Measurements from ENCODE around the gene HAX1. TPM values are rescaled to one million over a fixed set of nuclear protein-coding genes. Genes with fewer than 3 reads are reported as not detected.
"Not testable (repeated sequence)": the region's sequence is repeated elsewhere in the genome, so short reads cannot be mapped to it uniquely, and the experiment has no call there.

HAX1 gene
- total RNA-seq, 1 experiment from 2014 or later, result 184 TPM

DNA sequence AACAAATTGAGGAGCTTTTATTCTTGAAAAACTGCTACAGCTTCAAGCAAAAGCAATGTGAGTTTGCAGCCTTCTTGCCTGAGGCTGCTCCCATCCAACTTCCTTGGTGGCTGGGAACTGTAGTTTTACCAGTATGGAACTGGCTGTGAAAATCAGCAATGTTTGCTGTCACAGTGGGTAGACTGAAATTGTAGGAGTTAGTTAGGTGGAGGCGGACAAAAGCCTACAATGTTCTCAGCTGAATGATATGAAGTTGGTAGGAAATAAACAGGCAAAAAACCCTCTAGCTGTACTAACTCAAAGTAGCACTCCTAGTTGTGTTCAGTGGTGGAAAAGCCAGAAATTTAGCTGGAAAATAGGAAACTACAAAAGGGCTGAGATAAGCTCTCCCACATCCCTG lies 18.5 kb downstream of the HAX1 start:
- no peaks in the 10 kb centered on the region for H3K9me2 ChIP-seq (replicated peaks; ENCODE audit: insufficient read depth, low read length)
- no peak overlapping the region for H3K4me3 ChIP-seq (ENCODE audit: low read length)
- no peak overlapping the region for H3K9ac ChIP-seq (ENCODE audit: low read length)
- no peak for DNase-seq
- no peak overlapping the region for H3K4me2 ChIP-seq (ENCODE audit: low read depth, low read length, poor library complexity, severe bottlenecking)
- no peaks in the 10 kb centered on the region for H3K79me2 ChIP-seq (ENCODE audit: low read length)
- no peak overlapping the region for H2AFZ ChIP-seq (ENCODE audit: low read length)
- H3K27me3 ChIP-seq (ENCODE audit: low read length), result no peaks in the 10 kb centered on the region
- no peaks in the 10 kb centered on the region for H3K36me3 ChIP-seq (ENCODE audit: insufficient read depth, low read length)
- no peaks in the 10 kb centered on the region for H3K4me1 ChIP-seq (ENCODE audit: low read length)
- peaks cover 9% of the 10 kb centered on the region; the same call in 1 of the 2 replicates for H3K9me3 ChIP-seq (ENCODE audit: low read length)
- no peaks in the 10 kb centered on the region for H4K20me1 ChIP-seq (ENCODE audit: insufficient read depth, low read depth, low read length)
- H3K27ac ChIP-seq (ENCODE audit: low read length), result no peak overlapping the region

DNA sequence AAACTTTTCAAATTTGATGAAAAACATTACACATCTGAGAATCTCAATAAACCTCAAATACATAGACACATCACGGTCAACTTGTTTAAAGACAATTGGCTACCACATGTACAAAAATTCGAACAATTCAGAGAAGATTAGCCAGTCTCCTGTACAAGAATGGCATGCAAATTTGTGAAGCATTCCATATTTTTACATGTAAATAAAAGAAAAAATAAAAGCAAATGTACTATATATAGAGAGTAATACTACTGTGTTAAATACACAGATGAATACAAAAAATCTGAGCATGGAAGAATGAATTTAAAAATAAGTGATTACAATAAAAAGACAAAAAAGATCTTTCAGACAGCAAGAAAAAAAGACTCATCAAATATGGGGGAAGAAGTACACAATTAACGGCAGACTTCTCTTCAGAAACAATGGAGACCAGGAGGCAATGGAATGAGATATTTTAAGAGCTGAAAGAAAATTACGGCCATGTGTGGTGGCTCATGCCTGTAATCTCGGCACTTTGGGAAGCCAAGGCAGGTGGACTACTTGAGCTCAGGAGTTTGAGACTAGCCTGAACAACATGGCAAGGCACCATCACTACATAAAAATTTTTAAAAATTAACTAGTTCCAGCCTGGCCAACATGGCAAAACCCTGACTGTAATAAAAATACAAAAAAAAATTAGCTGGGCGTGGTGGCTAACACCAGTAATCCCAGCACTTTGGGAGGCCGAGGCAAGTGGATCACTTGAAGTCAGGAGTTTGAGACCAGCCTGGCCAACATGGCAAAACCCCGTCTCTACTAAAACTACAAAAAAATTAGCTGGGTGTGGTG lies 23.2 kb downstream of the HAX1 start:
- Histone ChIP-seq H3K9me2 (replicated peaks; ENCODE audit: insufficient read depth, low read length) (no peaks in the 10 kb centered on the region), H3K79me2 (ENCODE audit: low read length) (no peaks in the 10 kb centered on the region), H3K4me2 (ENCODE audit: low read depth, low read length, poor library complexity, severe bottlenecking) (no peak overlapping the region), H2AFZ (ENCODE audit: low read length) (no peak overlapping the region), H3K4me3 (ENCODE audit: low read length) (no peak overlapping the region), H3K36me3 (ENCODE audit: insufficient read depth, low read length) (no peaks in the 10 kb centered on the region), H3K27ac (ENCODE audit: low read length) (no peak overlapping the region), H3K4me1 (ENCODE audit: low read length) (no peaks in the 10 kb centered on the region), H4K20me1 (ENCODE audit: insufficient read depth, low read depth, low read length) (no peaks in the 10 kb centered on the region), H3K27me3 (ENCODE audit: low read length) (no peaks in the 10 kb centered on the region), H3K9me3 (ENCODE audit: low read length) (peaks cover 9% of the 10 kb centered on the region; the same call in 1 of the 2 replicates), H3K9ac (ENCODE audit: low read length) (no peak overlapping the region)
- no peak for DNase-seq

DNA sequence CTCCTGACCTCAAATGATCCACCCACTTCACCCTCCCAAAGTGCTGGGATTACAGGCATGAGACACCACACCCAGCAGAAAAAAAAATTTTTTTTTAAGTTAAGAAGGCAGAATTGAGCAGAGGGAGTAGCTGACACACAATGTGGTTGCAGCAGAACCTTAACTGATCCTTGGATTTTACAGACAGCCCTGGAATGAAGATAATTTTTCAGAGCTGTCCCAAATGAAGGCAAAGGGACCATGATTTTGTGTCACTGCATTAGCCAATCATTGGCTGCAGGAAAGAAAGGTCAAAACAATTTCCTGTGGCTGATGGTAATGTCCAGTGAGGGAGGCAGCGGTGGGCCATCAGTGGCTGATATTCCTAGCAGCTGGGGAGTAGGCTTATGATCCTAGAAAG lies 29.2 kb downstream of the HAX1 start:
- Histone ChIP-seq H3K9ac (ENCODE audit: low read length) (no peak overlapping the region), H3K9me3 (ENCODE audit: low read length) (no peaks in the 10 kb centered on the region), H3K4me1 (ENCODE audit: low read length) (no peaks in the 10 kb centered on the region), H3K9me2 (replicated peaks; ENCODE audit: insufficient read depth, low read length) (no peaks in the 10 kb centered on the region), H3K27ac (ENCODE audit: low read length) (no peak overlapping the region), H3K4me2 (ENCODE audit: low read depth, low read length, poor library complexity, severe bottlenecking) (no peak overlapping the region), H4K20me1 (ENCODE audit: insufficient read depth, low read depth, low read length) (no peaks in the 10 kb centered on the region), H3K4me3 (ENCODE audit: low read length) (no peak overlapping the region), H3K36me3 (ENCODE audit: insufficient read depth, low read length) (no peaks in the 10 kb centered on the region), H2AFZ (ENCODE audit: low read length) (no peak overlapping the region), H3K27me3 (ENCODE audit: low read length) (no peaks in the 10 kb centered on the region), H3K79me2 (ENCODE audit: low read length) (no peaks in the 10 kb centered on the region)
- DNase-seq, result no peak

DNA sequence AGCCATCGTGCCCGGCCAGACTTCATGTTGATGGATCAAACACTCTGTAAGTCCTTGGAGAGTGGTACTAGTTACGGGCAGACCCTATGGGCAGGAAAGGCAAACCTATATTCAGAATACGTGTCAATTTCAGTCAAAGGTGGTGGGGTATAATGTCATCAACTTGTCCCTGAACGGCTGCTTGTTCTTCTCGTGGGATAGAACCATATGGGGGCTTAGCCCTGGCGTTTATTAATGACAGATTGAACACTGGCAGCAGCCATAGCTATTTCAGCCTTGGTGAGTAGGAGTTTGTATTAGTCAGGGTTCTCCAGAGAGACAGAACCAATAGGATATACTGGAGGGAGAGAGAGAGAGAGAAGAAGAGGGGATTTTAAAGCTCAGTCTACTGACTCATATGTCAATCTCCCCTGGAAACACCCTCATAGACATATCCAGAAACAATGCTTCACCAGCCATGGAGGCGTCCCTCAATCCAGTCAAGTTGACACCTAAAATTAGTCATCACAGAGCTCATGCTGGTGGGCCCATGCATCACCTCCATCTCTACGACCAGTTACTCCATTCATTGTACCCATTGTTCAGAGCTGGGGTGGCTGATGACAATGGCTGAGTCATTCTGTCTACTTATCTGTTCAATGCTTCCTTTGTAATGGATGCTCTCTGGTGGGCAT lies 32.4 kb downstream of the HAX1 start:
- Histone ChIP-seq H3K9me2 (replicated peaks; ENCODE audit: insufficient read depth, low read length) (no peaks in the 10 kb centered on the region), H3K4me3 (ENCODE audit: low read length) (no peak overlapping the region), H3K9me3 (ENCODE audit: low read length) (no peaks in the 10 kb centered on the region), H3K27ac (ENCODE audit: low read length) (no peak overlapping the region), H3K9ac (ENCODE audit: low read length) (no peak overlapping the region), H3K27me3 (ENCODE audit: low read length) (no peaks in the 10 kb centered on the region), H2AFZ (ENCODE audit: low read length) (no peak overlapping the region), H3K36me3 (ENCODE audit: insufficient read depth, low read length) (no peaks in the 10 kb centered on the region), H3K4me2 (ENCODE audit: low read depth, low read length, poor library complexity, severe bottlenecking) (no peak overlapping the region), H4K20me1 (ENCODE audit: insufficient read depth, low read depth, low read length) (no peaks in the 10 kb centered on the region), H3K79me2 (ENCODE audit: low read length) (no peaks in the 10 kb centered on the region), H3K4me1 (ENCODE audit: low read length) (no peaks in the 10 kb centered on the region)
- no peak for DNase-seq

DNA sequence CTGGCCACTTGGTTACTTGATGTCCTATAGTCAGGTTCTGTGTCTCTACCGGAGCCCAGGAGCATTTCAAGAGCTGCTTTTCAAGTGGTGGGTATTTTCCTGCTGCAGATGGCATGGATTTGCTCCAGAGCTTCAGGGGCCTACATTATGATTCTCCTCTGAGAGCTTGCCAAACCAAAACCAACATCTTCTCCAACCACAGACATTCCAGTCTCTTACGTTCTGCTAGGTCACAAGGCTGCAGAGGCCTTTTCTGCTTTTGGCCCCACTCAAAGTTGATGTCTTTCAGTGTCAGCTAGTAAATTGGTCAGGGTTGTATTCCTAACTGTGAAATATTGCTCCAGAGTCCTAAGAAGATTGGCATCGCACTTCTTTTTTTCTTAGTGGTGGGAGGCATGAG lies 33.7 kb downstream of the HAX1 start:
- no peaks in the 10 kb centered on the region for H3K27me3 ChIP-seq (ENCODE audit: low read length)
- no peak overlapping the region for H3K27ac ChIP-seq (ENCODE audit: low read length)
- H3K36me3 ChIP-seq (ENCODE audit: insufficient read depth, low read length), result no peaks in the 10 kb centered on the region
- H3K4me1 ChIP-seq (ENCODE audit: low read length), result no peaks in the 10 kb centered on the region
- H3K79me2 ChIP-seq (ENCODE audit: low read length), result no peaks in the 10 kb centered on the region
- no peak overlapping the region for H3K4me3 ChIP-seq (ENCODE audit: low read length)
- H3K4me2 ChIP-seq (ENCODE audit: low read depth, low read length, poor library complexity, severe bottlenecking), result no peak overlapping the region
- no peaks in the 10 kb centered on the region for H3K9me3 ChIP-seq (ENCODE audit: low read length)
- no peaks in the 10 kb centered on the region for H4K20me1 ChIP-seq (ENCODE audit: insufficient read depth, low read depth, low read length)
- no peak overlapping the region for H3K9ac ChIP-seq (ENCODE audit: low read length)
- DNase-seq, result no peak
- H3K9me2 ChIP-seq (replicated peaks; ENCODE audit: insufficient read depth, low read length), result no peaks in the 10 kb centered on the region
- no peak overlapping the region for H2AFZ ChIP-seq (ENCODE audit: low read length)

DNA sequence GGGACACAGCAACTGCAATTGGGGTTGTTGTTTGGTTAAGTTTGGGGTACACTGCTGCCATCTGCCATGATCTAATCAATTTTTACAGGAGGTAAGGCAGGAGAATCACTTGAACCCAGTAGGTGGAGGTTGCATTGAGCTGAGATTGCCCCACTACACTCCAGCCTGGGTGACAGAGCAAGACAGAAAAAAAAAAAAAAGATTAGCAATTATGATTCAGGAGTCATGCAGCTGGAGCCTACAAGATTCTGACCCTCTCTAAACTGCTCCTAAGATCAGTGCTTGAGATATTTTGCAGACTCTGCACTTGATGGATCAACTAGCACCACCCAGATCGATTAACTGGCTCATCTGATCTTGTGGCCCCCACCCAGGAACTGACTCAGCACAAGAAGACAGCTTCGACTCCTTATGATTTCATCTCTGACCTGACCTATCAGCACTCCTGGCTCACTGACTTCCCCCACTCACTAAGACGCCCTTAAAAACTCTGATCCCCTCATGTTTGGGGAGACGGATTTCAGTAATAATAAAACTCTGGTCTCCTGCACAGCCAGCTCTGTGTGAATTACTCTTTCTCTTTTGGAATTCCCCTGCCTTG lies 35.3 kb downstream of the HAX1 start:
- H3K9ac ChIP-seq (ENCODE audit: low read length); H4K20me1 ChIP-seq (ENCODE audit: insufficient read depth, low read depth, low read length); H3K9me3 ChIP-seq (ENCODE audit: low read length); DNase-seq; H3K27me3 ChIP-seq (ENCODE audit: low read length); H3K4me2 ChIP-seq (ENCODE audit: low read depth, low read length, poor library complexity, severe bottlenecking); H3K4me1 ChIP-seq (ENCODE audit: low read length); H3K27ac ChIP-seq (ENCODE audit: low read length); H3K9me2 ChIP-seq (replicated peaks; ENCODE audit: insufficient read depth, low read length); H3K79me2 ChIP-seq (ENCODE audit: low read length); H2AFZ ChIP-seq (ENCODE audit: low read length); H3K4me3 ChIP-seq (ENCODE audit: low read length); H3K36me3 ChIP-seq (ENCODE audit: insufficient read depth, low read length): not testable (repeated sequence)

DNA sequence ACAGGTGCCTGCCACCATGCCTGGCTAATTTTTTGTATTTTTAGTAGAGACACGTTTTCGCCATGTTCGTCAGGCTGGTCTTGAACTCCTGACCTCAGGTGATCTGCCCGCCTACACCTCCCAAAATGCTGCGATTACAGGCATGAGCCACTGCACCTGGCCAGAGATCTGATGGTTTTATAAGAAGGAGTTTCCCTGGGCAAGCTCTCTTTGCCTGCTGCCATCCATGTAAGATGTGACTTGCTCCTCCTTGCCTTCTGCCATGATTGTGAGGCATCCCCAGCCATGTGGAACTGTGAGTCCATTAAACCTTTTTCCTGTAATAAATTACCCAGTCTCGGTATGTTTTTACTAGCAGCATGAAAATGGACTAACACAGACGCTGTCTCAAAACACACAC lies 36.7 kb downstream of the HAX1 start:
- not testable (repeated sequence) for H3K4me2 ChIP-seq (ENCODE audit: low read depth, low read length, poor library complexity, severe bottlenecking); H3K79me2 ChIP-seq (ENCODE audit: low read length); H3K27me3 ChIP-seq (ENCODE audit: low read length); DNase-seq; H2AFZ ChIP-seq (ENCODE audit: low read length); H3K9me3 ChIP-seq (ENCODE audit: low read length); H3K9ac ChIP-seq (ENCODE audit: low read length); H3K4me3 ChIP-seq (ENCODE audit: low read length); H3K9me2 ChIP-seq (replicated peaks; ENCODE audit: insufficient read depth, low read length); H4K20me1 ChIP-seq (ENCODE audit: insufficient read depth, low read depth, low read length); H3K27ac ChIP-seq (ENCODE audit: low read length); H3K4me1 ChIP-seq (ENCODE audit: low read length); H3K36me3 ChIP-seq (ENCODE audit: insufficient read depth, low read length)

DNA sequence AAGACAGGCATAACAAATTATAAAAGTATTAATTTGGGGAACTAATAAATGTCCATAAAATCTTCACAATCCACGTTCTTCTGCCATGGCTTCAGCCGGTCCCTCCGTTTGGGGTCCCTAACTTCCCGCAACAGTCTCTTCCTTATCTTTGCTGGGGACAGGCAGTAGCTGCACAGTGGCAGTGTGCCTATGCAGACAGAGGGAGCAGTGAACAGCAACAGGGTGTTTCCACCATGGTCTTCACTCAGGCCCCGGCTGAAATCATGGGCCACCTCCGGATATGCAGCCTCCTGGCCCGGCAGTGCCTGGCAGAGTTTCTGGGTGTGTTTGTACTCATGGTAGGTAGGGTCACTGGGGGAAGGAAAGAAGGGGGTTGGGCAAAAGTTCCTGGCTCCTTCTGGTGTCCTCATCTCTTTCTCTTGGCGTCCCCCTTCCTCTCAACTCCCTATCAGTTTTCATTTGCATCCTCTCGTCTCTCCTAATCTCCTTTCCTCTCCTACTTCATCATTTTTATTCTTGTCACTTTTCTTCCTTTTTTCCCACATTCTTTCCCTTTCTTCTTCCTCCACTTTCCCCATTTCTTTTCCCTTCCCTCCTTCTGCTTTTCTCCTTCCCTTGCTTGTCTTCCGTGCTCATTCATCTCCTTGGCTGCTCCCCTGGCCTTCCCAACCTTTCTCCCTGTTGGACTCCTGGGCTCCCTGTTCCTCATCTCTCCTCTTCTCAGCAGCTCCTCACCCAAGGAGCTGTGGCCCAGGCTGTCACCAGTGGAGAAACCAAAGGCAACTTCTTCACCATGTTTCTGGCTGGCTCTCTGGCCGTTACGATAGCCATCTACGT lies 40.0 kb downstream of the HAX1 start:
- H3K9ac ChIP-seq (ENCODE audit: low read length), result not testable (repeated sequence)

More for the DNA sequence above, 40.0 kb downstream of the HAX1 start:
- not testable (repeated sequence) for H3K79me2 ChIP-seq (ENCODE audit: low read length); H2AFZ ChIP-seq (ENCODE audit: low read length); H3K9me2 ChIP-seq (replicated peaks; ENCODE audit: insufficient read depth, low read length); DNase-seq; H3K36me3 ChIP-seq (ENCODE audit: insufficient read depth, low read length); H3K4me3 ChIP-seq (ENCODE audit: low read length); H3K27me3 ChIP-seq (ENCODE audit: low read length); H3K4me1 ChIP-seq (ENCODE audit: low read length); H3K9me3 ChIP-seq (ENCODE audit: low read length); H3K4me2 ChIP-seq (ENCODE audit: low read depth, low read length, poor library complexity, severe bottlenecking); H3K27ac ChIP-seq (ENCODE audit: low read length); H4K20me1 ChIP-seq (ENCODE audit: insufficient read depth, low read depth, low read length)

Data from Karpas-422 (cell line).